Right hindlimb (tissue), 1 donor: ENCODE data around the gene DAPL1.
"Not testable (repeated sequence)": the region's sequence is repeated elsewhere in the genome, so short reads cannot be mapped to it uniquely, and the experiment has no call there.

Experiments used
- DNase-seq: peaks from one replicate; pipeline ENCODE4 v3.0.0-alpha.2; 2018

The DAPL1 gene

GRCh38 chr2:158823486-158824237, 28.5 kb downstream of the DAPL1 start:
- no peak for DNase-seq

DNA sequence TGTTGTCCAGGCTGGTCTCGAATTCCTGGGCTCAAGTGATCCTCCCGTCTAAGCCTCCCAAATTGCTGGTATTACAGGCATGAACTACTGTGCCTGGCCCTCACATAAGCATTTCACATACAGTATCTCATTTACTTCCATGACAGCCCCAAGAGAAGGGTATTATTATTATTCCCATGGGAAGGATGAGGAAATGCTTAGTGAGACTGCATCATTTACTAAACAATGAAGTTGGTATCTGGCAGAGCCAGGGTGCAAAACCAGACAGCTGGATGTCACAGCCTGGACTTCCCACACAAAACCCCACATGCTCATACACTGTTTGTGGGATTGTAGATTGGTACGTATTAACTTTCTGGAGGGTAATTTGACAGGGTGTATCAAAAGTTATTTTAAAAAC, 29.9 kb downstream of the DAPL1 start:
- DNase-seq: no peak

DNA sequence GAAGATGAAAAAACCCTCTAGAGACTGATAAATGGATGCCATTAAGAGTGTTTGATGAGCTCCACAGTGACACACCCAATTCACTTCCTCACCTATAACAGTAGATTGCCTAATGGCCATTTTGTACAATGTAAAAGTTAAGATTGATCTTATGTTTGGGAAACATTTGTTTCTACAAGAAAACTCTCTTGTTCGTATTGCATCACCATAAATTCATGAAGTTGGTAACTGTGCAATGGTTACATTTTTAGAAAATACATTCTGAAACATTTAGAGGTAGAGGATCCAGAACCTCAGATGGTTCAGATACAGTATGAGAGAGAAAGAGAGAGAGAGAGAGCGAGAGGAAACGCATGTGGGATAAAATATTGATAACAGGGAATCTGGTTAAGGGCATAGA, 31.8 kb downstream of the DAPL1 start:
- DNase-seq: no peak

- no peak for DNase-seq
These were observed 33.5 kb downstream of the DAPL1 start for GRCh38 chr2:158828378-158829164.

- no peak for DNase-seq
These were observed 34.0 kb downstream of the DAPL1 start for GRCh38 chr2:158829167-158829566.

- no peak for DNase-seq
These were observed 35.1 kb downstream of the DAPL1 start for GRCh38 chr2:158830201-158830600.

DNA sequence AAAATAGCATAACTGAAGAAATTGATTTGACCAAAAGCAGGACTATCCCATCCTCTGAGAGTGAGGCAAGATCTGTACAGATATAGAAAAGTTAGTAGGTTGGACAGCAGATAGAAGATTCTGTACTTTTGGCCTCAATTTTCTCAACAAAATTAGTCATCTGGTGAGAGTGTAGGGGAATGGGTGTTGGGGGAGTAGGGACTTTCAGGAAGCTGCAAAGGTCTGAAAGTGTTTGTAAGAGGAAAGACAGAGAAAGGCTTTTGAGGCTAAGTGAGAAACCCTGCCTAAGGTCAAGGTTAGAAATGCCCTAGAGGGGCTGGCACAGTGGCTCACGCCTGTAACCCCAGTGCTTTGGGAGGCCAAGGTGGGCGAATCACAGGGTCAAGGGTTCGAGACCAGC, 40.3 kb downstream of the DAPL1 start:
- DNase-seq: no peak

DNA sequence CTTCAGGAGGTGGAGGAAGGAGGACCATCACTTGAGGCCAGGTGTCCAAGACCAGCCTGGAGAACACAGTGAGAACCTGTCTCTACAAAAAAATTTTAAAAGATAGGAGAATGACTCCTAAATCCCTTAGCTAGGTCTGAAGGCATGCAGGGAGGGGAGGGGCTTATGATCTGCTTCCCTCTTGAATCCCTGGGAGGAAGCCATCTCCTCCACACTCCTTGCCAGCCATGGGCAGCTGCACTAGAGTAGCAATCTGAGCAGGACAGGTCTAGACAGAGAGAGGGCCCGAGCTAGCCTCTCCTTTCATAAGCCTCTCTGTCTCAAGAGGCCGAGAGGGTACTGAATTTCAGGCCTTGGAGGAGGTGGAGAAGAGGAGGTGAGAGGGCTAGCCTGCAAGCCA, 42.5 kb downstream of the DAPL1 start:
- no peak for DNase-seq

DNA sequence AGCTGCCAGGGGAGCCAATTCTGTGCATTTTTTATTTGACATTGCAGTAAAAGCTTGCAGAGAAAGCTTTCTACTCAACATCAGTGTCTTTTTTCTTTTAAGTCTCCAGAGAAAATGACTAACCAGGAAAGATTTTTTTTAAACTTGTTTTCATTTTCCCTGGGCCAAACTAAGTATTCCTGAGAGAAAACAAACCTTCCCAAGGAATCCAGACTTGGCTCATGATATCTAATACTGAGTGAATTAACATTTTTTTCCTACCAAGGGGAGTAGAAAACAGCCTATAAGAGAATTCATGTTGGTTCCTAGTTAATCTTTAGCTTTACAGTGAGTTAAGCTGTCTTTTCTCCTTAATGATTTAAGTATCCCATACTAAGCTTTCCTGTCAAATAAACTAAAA, 46.7 kb downstream of the DAPL1 start:
- DNase-seq: no peak

DNA sequence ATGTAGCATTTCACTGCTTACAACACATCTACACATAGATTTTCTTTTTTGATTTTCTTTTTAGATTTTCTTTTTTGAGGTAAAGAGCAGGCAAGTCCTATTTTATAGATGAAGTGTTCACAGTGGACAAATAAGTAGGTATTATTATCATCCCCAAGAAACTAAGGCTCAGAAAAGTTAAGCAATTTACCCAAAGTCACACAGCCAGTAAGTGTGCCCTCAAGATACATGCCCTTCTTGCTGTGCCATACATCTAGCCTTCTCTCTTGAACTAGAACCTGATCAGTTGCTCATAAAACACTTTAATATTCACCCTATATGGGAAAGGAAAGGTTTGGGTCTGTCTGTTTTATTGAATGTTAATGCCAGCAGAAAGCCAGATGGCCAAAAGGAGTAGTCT, 50.3 kb downstream of the DAPL1 start:
- DNase-seq: no peak

DNA sequence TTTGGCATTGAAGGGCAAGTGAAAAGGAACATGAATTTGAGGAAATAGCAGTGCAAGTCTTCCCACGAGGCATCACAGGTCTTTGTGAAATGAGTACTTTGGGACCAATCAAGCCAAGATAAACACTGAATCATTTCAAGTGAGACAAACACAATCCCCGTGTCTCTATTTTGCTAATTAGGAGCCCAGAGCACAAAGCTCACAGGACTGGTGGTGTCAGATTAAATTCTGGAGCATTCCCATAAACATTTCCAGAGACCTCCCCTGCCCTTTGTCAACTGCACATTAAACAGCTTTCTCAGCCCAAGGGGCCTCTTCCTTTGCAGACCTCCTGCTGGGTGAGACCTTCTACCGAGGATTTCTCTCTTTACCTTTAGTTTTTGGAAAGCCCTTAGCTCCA, 50.7 kb downstream of the DAPL1 start:
- DNase-seq: no peak

GRCh38 chr2:158847526-158847925, 52.4 kb downstream of the DAPL1 start:
- DNase-seq: not testable (repeated sequence)

DNA sequence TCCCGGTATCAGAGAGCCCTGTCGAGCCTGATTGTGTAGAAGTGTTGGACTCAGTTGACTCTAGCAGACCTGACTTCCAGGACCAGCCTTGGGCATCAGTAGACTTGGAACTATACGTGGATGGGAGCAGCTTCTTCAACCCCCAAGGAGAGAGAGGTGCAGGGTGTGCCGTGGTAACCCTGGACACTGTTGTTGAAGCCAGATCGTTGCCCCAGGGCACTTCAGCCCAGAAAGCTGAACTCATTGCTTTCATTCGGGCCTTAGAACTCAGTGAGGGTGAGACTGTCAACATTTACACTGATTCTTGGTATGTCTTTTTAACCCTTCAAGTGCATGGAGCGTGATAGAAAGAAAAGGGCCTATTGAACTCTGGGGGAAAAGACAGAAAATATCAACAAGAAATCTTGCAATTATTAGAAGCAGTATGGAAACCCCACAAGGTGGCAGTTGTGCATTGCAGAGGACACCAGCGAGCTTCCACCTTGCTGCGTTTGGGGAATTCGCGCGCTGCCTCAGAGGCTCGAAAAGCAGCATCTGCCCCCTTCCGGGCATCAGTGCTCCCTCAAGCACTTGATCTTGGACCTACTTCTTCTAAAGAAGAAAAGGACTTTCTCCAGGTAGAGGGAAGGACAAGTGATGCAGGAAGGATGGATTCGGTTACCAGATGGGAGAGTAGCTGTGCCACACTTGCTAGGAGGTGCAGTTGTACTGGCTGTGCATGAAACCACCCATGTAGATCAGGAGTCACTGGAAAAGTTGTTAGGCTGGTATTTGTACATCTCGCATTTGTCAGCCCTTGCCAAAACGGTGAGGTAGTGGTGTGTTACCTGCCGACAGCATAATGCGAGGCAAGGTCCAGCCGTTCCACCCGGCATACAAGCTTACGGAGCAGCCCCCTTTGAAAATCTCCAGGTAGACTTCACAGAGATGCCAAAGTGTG, 53.2 kb downstream of the DAPL1 start:
- not testable (repeated sequence) for DNase-seq

DNA sequence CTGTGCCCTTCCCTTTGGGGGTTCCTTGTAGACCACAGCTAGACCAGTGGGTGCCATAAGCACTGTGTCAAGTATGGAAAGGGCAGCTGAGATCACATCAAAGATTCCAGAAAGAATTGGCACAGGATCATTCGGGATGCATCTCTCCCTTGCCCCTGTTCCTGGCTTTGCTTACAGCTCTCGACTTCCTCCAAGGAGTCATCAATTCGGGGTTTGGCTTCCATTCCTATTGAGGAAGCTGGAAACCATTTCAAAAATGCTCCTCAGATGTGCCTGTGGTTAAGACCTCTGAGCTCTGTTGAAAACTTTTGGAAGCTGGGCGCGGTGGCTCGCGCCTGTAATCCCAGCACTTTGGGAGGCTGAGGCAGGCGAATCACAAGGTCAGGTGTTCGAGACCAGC, 65.1 kb downstream of the DAPL1 start:
- not testable (repeated sequence) for DNase-seq

DNA sequence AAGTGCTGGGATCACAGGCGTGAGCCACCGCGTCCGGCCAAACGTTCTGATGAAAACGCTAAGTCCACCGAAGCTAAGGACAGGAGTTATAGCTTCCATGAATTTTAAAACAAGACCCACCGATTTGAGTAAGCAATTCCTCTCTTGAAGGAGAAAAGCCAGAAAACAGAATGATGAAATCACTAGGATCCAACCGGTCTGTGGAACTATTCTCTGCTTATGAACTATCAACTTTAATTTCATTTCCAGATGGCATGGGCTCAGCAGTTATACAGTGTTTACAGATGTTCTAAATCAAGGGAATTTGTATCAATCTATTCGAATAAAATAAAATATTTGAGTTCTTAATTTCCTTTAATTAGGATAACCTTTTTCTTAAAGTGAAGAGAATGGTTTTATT, 66.5 kb downstream of the DAPL1 start:
- DNase-seq: not testable (repeated sequence)

GRCh38 chr2:158865469-158865868, 70.4 kb downstream of the DAPL1 start:
- DNase-seq: not testable (repeated sequence)
